T-cell (primary cell): ENCODE measurements around the gene GTF2H1. TPM values are rescaled to one million over a fixed set of nuclear protein-coding genes. Genes with fewer than 3 reads are reported as not detected.

ENCODE experiments used
- ATAC-seq, 4 experiments: fragments of 200-7000 bp in 3 of 4; fragments of 150-1000 bp in 1 of 4; cut with Tn5 transposase; replicated peaks in 1 of 4; 1 replicate in 3 of 4; 2 replicates in 1 of 4; pipeline ENCODE4 v1.10.0; 2021; ENCODE audit warnings: moderate library complexity in 3 of 4, mild to moderate bottlenecking in 2 of 4, moderate number of reproducible peaks in 1 of 4
- CTCF ChIA-PET, 2 donors: fragments of 300-600 bp; sonication (Branson Sonifier 250); formaldehyde crosslinking; loops; one replicate each; lab custom pipeline; 2022; ENCODE audit warnings: antibody characterized with exemption in 2 of 2; lab: Charles Lee
- POLR2A ChIA-PET, 2 donors: fragments of 300-600 bp; sonication (Branson Sonifier 250); formaldehyde crosslinking; loops; one replicate each; lab custom pipeline; 2022; ENCODE audit warnings: antibody characterized with exemption in 2 of 2; lab: Charles Lee
- DNase-seq, 35 experiments: peaks; one replicate each; pipeline versions ENCODE4 v3.0.0 to v3.0.0-alpha.2; 2013 to 2023
- H3K27ac ChIP-seq: one replicate; pipeline ENCODE4 v1.5.1; 2013; ENCODE audit warnings: low read length
- H3K27me3 ChIP-seq, 2 experiments: replicated peaks in 1 of 2; 1 replicate in 1 of 2; 2 replicates in 1 of 2; pipeline versions ENCODE4 v1.6.1 to v1.7.0; 2013; ENCODE audit warnings: low read length in 1 of 2, mixed read lengths in 1 of 2; ENCODE audit not compliant: control insufficient read depth in 2 of 2, insufficient read depth in 2 of 2; ENCODE audit errors: extremely low read depth in 1 of 2
- H3K36me3 ChIP-seq, 2 donors: 1 replicate in 1 of 2; 2 replicates in 1 of 2; pipeline versions ENCODE4 v1.6.1 to v1.7.0; 2013; ENCODE audit warnings: low read length in 1 of 2; ENCODE audit not compliant: control insufficient read depth in 2 of 2, insufficient read depth in 1 of 2; ENCODE audit errors: extremely low read depth in 1 of 2
- H3K4me1 ChIP-seq, 2 experiments: 1 replicate in 1 of 2; 2 replicates in 1 of 2; pipeline versions ENCODE4 v1.6.1 to v1.7.0; 2013; ENCODE audit warnings: low read length in 2 of 2, mixed read lengths in 1 of 2; ENCODE audit not compliant: insufficient read depth in 2 of 2, control insufficient read depth in 1 of 2; ENCODE audit errors: extremely low read depth in 1 of 2
- H3K4me3 ChIP-seq, 2 donors: 1 replicate in 1 of 2; 2 replicates in 1 of 2; pipeline versions ENCODE4 v1.5.1 to v1.7.0; 2013; ENCODE audit warnings: mild to moderate bottlenecking in 2 of 2, low read length in 1 of 2, moderate library complexity in 1 of 2; ENCODE audit not compliant: control insufficient read depth in 1 of 2; ENCODE audit errors: extremely low read depth in 1 of 2
- H3K9me3 ChIP-seq: 2 replicates; pipeline ENCODE4 v1.7.0; 2013
- H3K27ac Mint-ChIP-seq, 2 donors: one replicate each; pipeline ENCODE4 v1.8.0; 2020 to 2021; ENCODE audit warnings: mild to moderate bottlenecking in 2 of 2, mixed read lengths in 2 of 2
- H3K27me3 Mint-ChIP-seq, 2 donors: one replicate each; pipeline ENCODE4 v1.8.0; 2021 to 2022; ENCODE audit warnings: mixed read lengths in 2 of 2
- H3K36me3 Mint-ChIP-seq: one replicate; pipeline ENCODE4 v1.8.0; 2021; ENCODE audit warnings: mixed read lengths
- H3K4me1 Mint-ChIP-seq, 3 donors: one replicate each; pipeline ENCODE4 v1.8.0; 2020 to 2022; ENCODE audit warnings: mixed read lengths in 3 of 3, mild to moderate bottlenecking in 1 of 3
- H3K4me3 Mint-ChIP-seq, 3 donors: one replicate each; pipeline ENCODE4 v1.8.0; 2020 to 2022; ENCODE audit warnings: mild to moderate bottlenecking in 3 of 3, mixed read lengths in 3 of 3, moderate library complexity in 3 of 3
- H3K9me3 Mint-ChIP-seq, 3 donors: one replicate each; pipeline ENCODE4 v1.8.0; 2020 to 2022; ENCODE audit warnings: mixed read lengths in 3 of 3
- WGBS: methylation state at CpG from one replicate; pipeline ENCODE4 v1.1.5; 2013; ENCODE audit warnings: missing lambda C conversion rate; ENCODE audit not compliant: insufficient coverage; 5-methylcytosine and 5-hydroxymethylcytosine counted together
- total RNA-seq, 35 experiments: library from RNA in 6 of 35; stranded (reverse) in 6 of 35; fragments of 120-200 nt in 1 of 35; gene quantifications; one replicate each; pipeline versions ENCODE4 v1.2.1 to v1.2.4 and lab custom pipeline; 2013 to 2026

GTF2H1 gene
- total RNA-seq, 5 donors from 2014 or later (not counting 1 experiment from before 2014, with no cell fraction given): 25.9 to 44.8 (median 37.5) TPM

- Mint-ChIP-seq H3K4me1 (peaks cover 17 to 48% (median 23%) of the 10 kb centered on the region in 3 donors), H3K9me3 (no peaks in the 10 kb centered on the region), H3K4me3 (no peak overlapping the region), H3K27me3 (no peaks in the 10 kb centered on the region), H3K36me3 (no peaks in the 10 kb centered on the region), H3K27ac (no peak overlapping the region)
- ChIA-PET POLR2A (no interaction called here), CTCF (no interaction called here)
- no peaks in the 10 kb centered on the region for H3K36me3 ChIP-seq
- no peaks in the 10 kb centered on the region for H3K27me3 ChIP-seq
- WGBS: 100% methylated on average over 3 of the region's 3 CpGs
- H3K27ac ChIP-seq: no peak overlapping the region
- H3K9me3 ChIP-seq: no peaks in the 10 kb centered on the region
- H3K4me1 ChIP-seq: peaks cover 7 to 46% of the 10 kb centered on the region in 2 experiments
- ATAC-seq (no peak), DNase-seq (no peak)
- no peak overlapping the region for H3K4me3 ChIP-seq
These were observed 67.7 kb downstream of the GTF2H1 start for GRCh38 chr11:18390088-18390487.

- WGBS: 67% methylated on average over 1 of the region's 4 CpGs
- ATAC-seq: no peak
- ChIA-PET POLR2A (interaction anchor here (0.6 to 3.5 kb wide), 3 partner anchors 9 to 1089 kb away, joined by 4 to 24 read pairs (median 7); no protein-coding TSS in a partner anchor), CTCF (interaction anchor here in 1 of 2 donors (0.7 kb wide), 1 partner anchor 317 kb away, joined by 4 read pairs; no protein-coding TSS in a partner anchor)
- Mint-ChIP-seq H3K36me3 (peaks cover 9% of the 10 kb centered on the region), H3K4me1 (peaks cover 23 to 39% (median 25%) of the 10 kb centered on the region in 3 donors), H3K9me3 (no peaks in the 10 kb centered on the region), H3K4me3 (peak overlapping the region in 1 of 3 donors; percentile 39), H3K27me3 (no peaks in the 10 kb centered on the region), H3K27ac (peak overlapping the region; percentile 57 to 76)
- H3K4me3 ChIP-seq: no peak overlapping the region
- peaks cover 5 to 34% of the 10 kb centered on the region in 2 experiments for H3K4me1 ChIP-seq
- no peaks in the 10 kb centered on the region for H3K9me3 ChIP-seq
- no peak overlapping the region for H3K27ac ChIP-seq
- H3K27me3 ChIP-seq: no peaks in the 10 kb centered on the region
- H3K36me3 ChIP-seq: peaks cover 0 to 10% of the 10 kb centered on the region in 2 donors
- peak in 1 of 35 experiments; percentile 4 for DNase-seq
These were observed 70.3 kb downstream of the GTF2H1 start for GRCh38 chr11:18392434-18393321.

- peaks cover 28 to 38% (median 30%) of the 10 kb centered on the region in 3 donors for H3K4me1 Mint-ChIP-seq
- no peak for DNase-seq
- Histone ChIP-seq H3K27ac (peak overlapping the region; percentile 65), H3K36me3 (peaks cover 0 to 17% of the 10 kb centered on the region in 2 donors), H3K27me3 (no peaks in the 10 kb centered on the region), H3K4me3 (peak overlapping the region; percentile 14 to 97), H3K4me1 (peaks cover 7 to 33% of the 10 kb centered on the region in 2 experiments), H3K9me3 (no peaks in the 10 kb centered on the region)
- H3K9me3 Mint-ChIP-seq: no peaks in the 10 kb centered on the region
- POLR2A ChIA-PET: interaction anchor here (0.6 to 3.9 kb wide), 16 partner anchors 10 to 224 kb away, joined by 3 to 53 read pairs (median 6); partner anchors contain the start of genes GTF2H1 (in 2 of the 2), HPS5 (in 2 of the 2), TSG101 (in 2 of the 2) and UEVLD (in 1 of the 2)
- H3K36me3 Mint-ChIP-seq: peaks cover 15% of the 10 kb centered on the region
- peak overlapping the region; percentile 97 to 99 (median 98) for H3K4me3 Mint-ChIP-seq
- 84% methylated on average over 17 of the region's 22 CpGs for WGBS
- H3K27me3 Mint-ChIP-seq: no peaks in the 10 kb centered on the region
- CTCF ChIA-PET: interaction anchor here (0.6 to 3.5 kb wide), 5 partner anchors 10 to 150 kb away, joined by 3 to 28 read pairs (median 6); no protein-coding TSS in a partner anchor
- ATAC-seq: no peak
- peak overlapping the region; percentile 95 for H3K27ac Mint-ChIP-seq
These were observed 71.4 kb downstream of the GTF2H1 start for GRCh38 chr11:18393581-18394274.

GRCh38 chr11:18394275-18394927, 72.0 kb downstream of the GTF2H1 start, which contains the start of gene LDHA:
LDHA (plus strand) TSS chr11:18394563; CDS start chr11:18396843, 2,280 bp downstream.
- POLR2A ChIA-PET: interaction anchor here (0.6 to 3.9 kb wide), 19 partner anchors 10 to 223 kb away, joined by 3 to 53 read pairs (median 6); partner anchors contain the start of genes GTF2H1 (in 2 of the 2), HPS5 (in 2 of the 2), TSG101 (in 2 of the 2) and UEVLD (in 1 of the 2)
- DNase-seq (peak; percentile 93 to 100 (median 99)), ATAC-seq (peak; percentile 82 to 84 (median 82))
- Mint-ChIP-seq H3K36me3 (peaks cover 22% of the 10 kb centered on the region), H3K4me3 (peak within 1 kb of the TSS; percentile 97 to 99 (median 98)), H3K27me3 (no peaks in the 10 kb centered on the region), H3K4me1 (peaks cover 33 to 44% (median 35%) of the 10 kb centered on the region in 3 donors), H3K27ac (peak within 1 kb of the TSS; percentile 95), H3K9me3 (no peaks in the 10 kb centered on the region)
- CTCF ChIA-PET: interaction anchor here (0.6 to 3.5 kb wide), 6 partner anchors 11 to 395 kb away, joined by 3 to 28 read pairs (median 6); no protein-coding TSS in a partner anchor
- peaks cover 0 to 24% of the 10 kb centered on the region in 2 donors for H3K36me3 ChIP-seq
- under 1% methylated on average over 60 of the region's 60 CpGs for WGBS
- H3K4me1 ChIP-seq: peaks cover 7 to 37% of the 10 kb centered on the region in 2 experiments
- no peaks in the 10 kb centered on the region for H3K27me3 ChIP-seq
- peak within 1 kb of the TSS; percentile 85 to 97 for H3K4me3 ChIP-seq
- H3K27ac ChIP-seq: peak within 1 kb of the TSS; percentile 80
- H3K9me3 ChIP-seq: no peaks in the 10 kb centered on the region

GRCh38 chr11:18394928-18395734, 72.8 kb downstream of the GTF2H1 start:
- Histone ChIP-seq H3K36me3 (peaks cover 0 to 31% of the 10 kb centered on the region in 2 donors), H3K4me1 (peaks cover 7 to 40% of the 10 kb centered on the region in 2 experiments), H3K27ac (peak overlapping the region; percentile 80), H3K9me3 (no peaks in the 10 kb centered on the region), H3K4me3 (peak overlapping the region; percentile 85 to 97), H3K27me3 (no peaks in the 10 kb centered on the region)
- H3K9me3 Mint-ChIP-seq: no peaks in the 10 kb centered on the region
- ATAC-seq (peak in 2 of 4 experiments; percentile 0 to 1), DNase-seq (peak in 11 of 35 experiments; percentile 1 to 42 (median 19))
- peak overlapping the region; percentile 97 to 99 (median 98) for H3K4me3 Mint-ChIP-seq
- CTCF ChIA-PET: interaction anchor here in 1 of 2 donors (0.6 to 3.5 kb wide), 5 partner anchors 12 to 396 kb away, joined by 3 to 28 read pairs (median 5); no protein-coding TSS in a partner anchor
- H3K27ac Mint-ChIP-seq: peak overlapping the region; percentile 95
- peaks cover 26% of the 10 kb centered on the region for H3K36me3 Mint-ChIP-seq
- H3K27me3 Mint-ChIP-seq: no peaks in the 10 kb centered on the region
- H3K4me1 Mint-ChIP-seq: peaks cover 33 to 51% (median 35%) of the 10 kb centered on the region in 3 donors
- POLR2A ChIA-PET: interaction anchor here (0.5 to 3.9 kb wide), 17 partner anchors 8 to 1154 kb away, joined by 3 to 53 read pairs (median 6); partner anchors contain the start of genes GTF2H1 (in 2 of the 2), HPS5 (in 2 of the 2) and TSG101 (in 2 of the 2)
- 0% methylated on average over 24 of the region's 36 CpGs for WGBS
